ENCODE measurements around the gene KCNJ1. TPM values are rescaled to one million over a fixed set of nuclear protein-coding genes. Genes with fewer than 3 reads are reported as not detected.

The KCNJ1 gene
- total and polyA plus RNA-seq, 3 experiments from 2014 or later: not detected

GRCh38 chr11:128821556-128821955 is 45.5 kb downstream of the KCNJ1 start:
- Histone ChIP-seq H3K4me3 (ENCODE audit: low read length) (no peak overlapping the region), H3K9me3 (ENCODE audit: low read length) (no peaks in the 10 kb centered on the region), H3K4me1 (ENCODE audit: insufficient read depth, low read length) (no peaks in the 10 kb centered on the region), H3K27me3 (ENCODE audit: insufficient read depth, low read length, poor library complexity, severe bottlenecking) (no peaks in the 10 kb centered on the region), H3K27ac (ENCODE audit: low read depth, low read length) (no peak overlapping the region), H3K36me3 (ENCODE audit: insufficient read depth, low read length) (no peaks in the 10 kb centered on the region)
- DNase-seq: no peak
- Mint-ChIP-seq H3K27me3 (peaks cover 0 to 2% of the 10 kb centered on the region in 2 donors), H3K4me3 (no peak overlapping the region), H3K27ac (peak overlapping the region in 4 of 8 donors; percentile 2 to 52 (median 46)), H3K36me3 (peaks cover 0 to 54% (median 19%) of the 10 kb centered on the region in 3 donors), H3K9me3 (no peaks in the 10 kb centered on the region), H3K4me1 (peaks cover 0 to 4% (median 3%) of the 10 kb centered on the region in 3 donors)
- ChIA-PET CTCF (interaction anchor here (1.2 to 2.5 kb wide), 3 partner anchors 9 to 664 kb away, joined by 3 to 18 read pairs (median 3); no protein-coding TSS in a partner anchor), POLR2A (no interaction called here)

GRCh38 chr11:128819198-128819597 is 47.9 kb downstream of the KCNJ1 start:
- DNase-seq: no peak
- Histone ChIP-seq H3K27me3 (ENCODE audit: insufficient read depth, low read length, poor library complexity, severe bottlenecking) (no peaks in the 10 kb centered on the region), H3K4me1 (ENCODE audit: insufficient read depth, low read length) (no peaks in the 10 kb centered on the region), H3K27ac (ENCODE audit: low read depth, low read length) (no peak overlapping the region), H3K36me3 (ENCODE audit: insufficient read depth, low read length) (peaks cover 5% of the 10 kb centered on the region), H3K4me3 (ENCODE audit: low read length) (no peak overlapping the region), H3K9me3 (ENCODE audit: low read length) (no peaks in the 10 kb centered on the region)
- ChIA-PET CTCF (no interaction called here), POLR2A (no interaction called here)
- H3K4me3 Mint-ChIP-seq: no peak overlapping the region
- no peaks in the 10 kb centered on the region for H3K9me3 Mint-ChIP-seq
- peaks cover 0 to 2% of the 10 kb centered on the region in 2 donors for H3K27me3 Mint-ChIP-seq
- H3K4me1 Mint-ChIP-seq: peaks cover under 1 to 4% (median 3%) of the 10 kb centered on the region in 3 donors
- peak overlapping the region in 4 of 8 donors; percentile 21 to 82 (median 78) for H3K27ac Mint-ChIP-seq
- peaks cover 0 to 73% (median 23%) of the 10 kb centered on the region in 3 donors for H3K36me3 Mint-ChIP-seq

- ChIA-PET CTCF (interaction anchor here (2.0 kb wide), 1 partner anchor 16 kb away, joined by 8 read pairs; no protein-coding TSS in a partner anchor), POLR2A (no interaction called here)
- H3K27ac Mint-ChIP-seq: peak overlapping the region in 4 of 8 donors; percentile 23 to 68 (median 62)
- Histone ChIP-seq H3K4me3 (ENCODE audit: low read length) (no peak overlapping the region), H3K27me3 (ENCODE audit: insufficient read depth, low read length, poor library complexity, severe bottlenecking) (no peaks in the 10 kb centered on the region), H3K9me3 (ENCODE audit: low read length) (no peaks in the 10 kb centered on the region), H3K36me3 (ENCODE audit: insufficient read depth, low read length) (peaks cover 14% of the 10 kb centered on the region), H3K4me1 (ENCODE audit: insufficient read depth, low read length) (no peaks in the 10 kb centered on the region), H3K27ac (ENCODE audit: low read depth, low read length) (no peak overlapping the region)
- DNase-seq: no peak
- peaks cover 3 to 79% (median 28%) of the 10 kb centered on the region in 3 donors for H3K36me3 Mint-ChIP-seq
- H3K27me3 Mint-ChIP-seq: peaks cover 0 to 2% of the 10 kb centered on the region in 2 donors
- no peaks in the 10 kb centered on the region for H3K9me3 Mint-ChIP-seq
- H3K4me3 Mint-ChIP-seq: no peak overlapping the region
- peaks cover 4 to 20% (median 9%) of the 10 kb centered on the region in 3 donors for H3K4me1 Mint-ChIP-seq
Measured at GRCh38 chr11:128814856-128815705, 52.0 kb downstream of the KCNJ1 start.

GRCh38 chr11:128813729-128814128 is 53.4 kb downstream of the KCNJ1 start:
- peaks cover 26% of the 10 kb centered on the region for H3K36me3 ChIP-seq (ENCODE audit: insufficient read depth, low read length)
- H3K27me3 ChIP-seq (ENCODE audit: insufficient read depth, low read length, poor library complexity, severe bottlenecking): no peaks in the 10 kb centered on the region
- no peak for DNase-seq
- H3K27me3 Mint-ChIP-seq: no peaks in the 10 kb centered on the region
- no peaks in the 10 kb centered on the region for H3K9me3 Mint-ChIP-seq
- H3K4me3 Mint-ChIP-seq: no peak overlapping the region
- ChIA-PET POLR2A (no interaction called here), CTCF (interaction anchor here (1.4 kb wide), 1 partner anchor 656 kb away, joined by 5 read pairs; no protein-coding TSS in a partner anchor)
- H3K4me3 ChIP-seq (ENCODE audit: low read length): no peak overlapping the region
- no peaks in the 10 kb centered on the region for H3K4me1 ChIP-seq (ENCODE audit: insufficient read depth, low read length)
- no peaks in the 10 kb centered on the region for H3K9me3 ChIP-seq (ENCODE audit: low read length)
- H3K27ac Mint-ChIP-seq: peak overlapping the region in 7 of 8 donors; percentile 37 to 81 (median 68)
- no peak overlapping the region for H3K27ac ChIP-seq (ENCODE audit: low read depth, low read length)
- peaks cover 4 to 24% (median 9%) of the 10 kb centered on the region in 3 donors for H3K4me1 Mint-ChIP-seq
- peaks cover 8 to 82% (median 26%) of the 10 kb centered on the region in 3 donors for H3K36me3 Mint-ChIP-seq

- POLR2A ChIA-PET: interaction anchor here (0.6 kb wide), 1 partner anchor 28 kb away, joined by 3 read pairs; no protein-coding TSS in a partner anchor
- no peaks in the 10 kb centered on the region for H3K9me3 Mint-ChIP-seq
- no peaks in the 10 kb centered on the region for H3K9me3 ChIP-seq (ENCODE audit: low read length)
- H3K4me1 ChIP-seq (ENCODE audit: insufficient read depth, low read length): no peaks in the 10 kb centered on the region
- peaks cover 8 to 90% (median 23%) of the 10 kb centered on the region in 3 donors for H3K36me3 Mint-ChIP-seq
- peak overlapping the region in 6 of 8 donors; percentile 43 to 93 (median 62) for H3K27ac Mint-ChIP-seq
- H3K27me3 ChIP-seq (ENCODE audit: insufficient read depth, low read length, poor library complexity, severe bottlenecking): no peaks in the 10 kb centered on the region
- DNase-seq: no peak
- peaks cover 13 to 36% (median 25%) of the 10 kb centered on the region in 3 donors for H3K4me1 Mint-ChIP-seq
- no peak overlapping the region for H3K4me3 ChIP-seq (ENCODE audit: low read length)
- H3K36me3 ChIP-seq (ENCODE audit: insufficient read depth, low read length): peaks cover 45% of the 10 kb centered on the region
- H3K27ac ChIP-seq (ENCODE audit: low read depth, low read length): no peak overlapping the region
- CTCF ChIA-PET: interaction anchor here (1.2 to 2.7 kb wide), 5 partner anchors 20 to 653 kb away, joined by 3 to 10 read pairs (median 5); no protein-coding TSS in a partner anchor
- H3K27me3 Mint-ChIP-seq: no peaks in the 10 kb centered on the region
- H3K4me3 Mint-ChIP-seq: no peak overlapping the region
Measured at GRCh38 chr11:128810784-128811514, 56.1 kb downstream of the KCNJ1 start.

GRCh38 chr11:128809128-128809527 is 58.0 kb downstream of the KCNJ1 start:
- H3K4me3 Mint-ChIP-seq: no peak overlapping the region
- no peaks in the 10 kb centered on the region for H3K9me3 Mint-ChIP-seq
- no peak overlapping the region for H3K4me3 ChIP-seq (ENCODE audit: low read length)
- peaks cover 8 to 92% (median 27%) of the 10 kb centered on the region in 3 donors for H3K36me3 Mint-ChIP-seq
- no peaks in the 10 kb centered on the region for H3K4me1 ChIP-seq (ENCODE audit: insufficient read depth, low read length)
- CTCF ChIA-PET: interaction anchor here (1.2 to 2.7 kb wide), 5 partner anchors 22 to 651 kb away, joined by 3 to 10 read pairs (median 5); no protein-coding TSS in a partner anchor
- H3K27me3 ChIP-seq (ENCODE audit: insufficient read depth, low read length, poor library complexity, severe bottlenecking): no peaks in the 10 kb centered on the region
- no peaks in the 10 kb centered on the region for H3K9me3 ChIP-seq (ENCODE audit: low read length)
- peaks cover 53% of the 10 kb centered on the region for H3K36me3 ChIP-seq (ENCODE audit: insufficient read depth, low read length)
- no peak overlapping the region for H3K27ac ChIP-seq (ENCODE audit: low read depth, low read length)
- peaks cover 13 to 49% (median 35%) of the 10 kb centered on the region in 3 donors for H3K4me1 Mint-ChIP-seq
- H3K27ac Mint-ChIP-seq: peak overlapping the region in 3 of 8 donors; percentile 7 to 90 (median 29)
- POLR2A ChIA-PET: no interaction called here
- H3K27me3 Mint-ChIP-seq: no peaks in the 10 kb centered on the region
- DNase-seq: no peak

- Mint-ChIP-seq H3K27me3 (no peaks in the 10 kb centered on the region), H3K27ac (peak overlapping the region in 6 of 8 donors; percentile 4 to 82 (median 45)), H3K36me3 (peaks cover 8 to 93% (median 30%) of the 10 kb centered on the region in 3 donors), H3K9me3 (no peaks in the 10 kb centered on the region), H3K4me1 (peaks cover 21 to 56% (median 38%) of the 10 kb centered on the region in 3 donors), H3K4me3 (no peak overlapping the region)
- ChIA-PET POLR2A (no interaction called here), CTCF (interaction anchor here (1.3 to 1.4 kb wide), 2 partner anchors 23 to 53 kb away, joined by 3 to 5 read pairs; no protein-coding TSS in a partner anchor)
- Histone ChIP-seq H3K36me3 (ENCODE audit: insufficient read depth, low read length) (peaks cover 64% of the 10 kb centered on the region), H3K9me3 (ENCODE audit: low read length) (no peaks in the 10 kb centered on the region), H3K4me3 (ENCODE audit: low read length) (no peak overlapping the region), H3K4me1 (ENCODE audit: insufficient read depth, low read length) (no peaks in the 10 kb centered on the region), H3K27ac (ENCODE audit: low read depth, low read length) (no peak overlapping the region), H3K27me3 (ENCODE audit: insufficient read depth, low read length, poor library complexity, severe bottlenecking) (no peaks in the 10 kb centered on the region)
- no peak for DNase-seq
Measured at GRCh38 chr11:128807909-128808308, 59.2 kb downstream of the KCNJ1 start.
